Esophagus muscularis mucosa (tissue), 4 donors: ENCODE data around the gene SLC25A43.

Source experiments
- CTCF ChIP-seq, 3 experiments: fragments of 200-600 bp in 2 of 3; fragments of 450-650 bp in 1 of 3; sonication (generic) in 2 of 3; IDR thresholded peaks; one replicate each; pipeline ENCODE4 v1.5.1; 2017 to 2019; ENCODE audit warnings: antibody characterized with exemption in 3 of 3, mild to moderate bottlenecking in 2 of 3, moderate library complexity in 1 of 3
- EP300 ChIP-seq: sonication (generic); formaldehyde crosslinking; IDR thresholded peaks from one replicate; pipeline ENCODE4 v1.6.1; 2017; ENCODE audit warnings: antibody characterized with exemption
- POLR2A ChIP-seq: fragments of 450-650 bp; IDR thresholded peaks from one replicate; pipeline ENCODE4 v1.6.1; 2017; ENCODE audit warnings: antibody characterized with exemption, moderate library complexity, mild to moderate bottlenecking, low read depth

GRCh38 chrX:119375561-119375960 lies 23.6 kb upstream of the SLC25A43 start:
- no peak for TF ChIP-seq CTCF (IDR thresholded peaks at IDR 0.05)
- no peak for TF ChIP-seq POLR2A
- no peak for TF ChIP-seq EP300
